22Rv1 (cell line): Measurements from ENCODE around the gene GMPPB.
"Not testable (repeated sequence)": the region's sequence is repeated elsewhere in the genome, so short reads cannot be mapped to it uniquely, and the experiment has no call there.

Experiments
- H3K27ac ChIP-seq: fragments of 450-650 bp; 2 replicates; pipeline ENCODE4 v1.5.1; 2017
- CTCF ChIP-seq: fragments of 450-650 bp; IDR thresholded peaks from 2 replicates; pipeline ENCODE4 v1.5.1; 2017; ENCODE audit warnings: mild to moderate bottlenecking
- ZFX ChIP-seq: fragments of 450-650 bp; IDR thresholded peaks from 2 replicates; pipeline ENCODE4 v1.6.1; 2017; ENCODE audit warnings: antibody characterized with exemption, borderline replicate concordance

GMPPB gene

GRCh38 chr3:49699281-49699979 is 24.3 kb downstream of the GMPPB start:
- TF ChIP-seq CTCF: no peak
- H3K27ac ChIP-seq: no peak overlapping the region

GRCh38 chr3:49695350-49696015 is 28.3 kb downstream of the GMPPB start:
- H3K27ac ChIP-seq: not testable (repeated sequence)

GRCh38 chr3:49694409-49695070 is 29.2 kb downstream of the GMPPB start:
- H3K27ac ChIP-seq: not testable (repeated sequence)

- H3K27ac ChIP-seq: not testable (repeated sequence)
Measured at GRCh38 chr3:49691481-49691880, 32.3 kb downstream of the GMPPB start.

GRCh38 chr3:49690856-49691255 is 32.9 kb downstream of the GMPPB start:
- H3K27ac ChIP-seq: not testable (repeated sequence)

- H3K27ac ChIP-seq: peak overlapping the region; percentile 71
Measured at GRCh38 chr3:49689908-49690624, 33.7 kb downstream of the GMPPB start.

- H3K27ac ChIP-seq: peak within 1 kb of the TSS; percentile 71
- TF ChIP-seq ZFX (no peak), CTCF (no peak)
Measured at GRCh38 chr3:49689046-49689907, 34.5 kb downstream of the GMPPB start, which contains the start of the genes MST1 and RNF123. MST1 (minus strand) TSS chr3:49689474; CDS start chr3:49688691, 783 bp downstream. RNF123 (plus strand) TSS chr3:49689557; CDS start chr3:49691166, 1,609 bp downstream.

- peak overlapping the region; percentile 71 for H3K27ac ChIP-seq
Measured at GRCh38 chr3:49688338-49689045, 35.3 kb downstream of the GMPPB start.

- peak overlapping the region; percentile 71 for H3K27ac ChIP-seq
Measured at GRCh38 chr3:49687424-49687795, 36.3 kb downstream of the GMPPB start.

GRCh38 chr3:49686769-49687423 is 36.9 kb downstream of the GMPPB start:
- peak overlapping the region; percentile 71 for H3K27ac ChIP-seq

- H3K27ac ChIP-seq: peak overlapping the region; percentile 71
Measured at GRCh38 chr3:49686346-49686745, 37.4 kb downstream of the GMPPB start.

- H3K27ac ChIP-seq: peak overlapping the region; percentile 71
Measured at GRCh38 chr3:49685846-49686245, 37.9 kb downstream of the GMPPB start.

- peak overlapping the region; percentile 71; the same call in 1 of the 2 replicates for H3K27ac ChIP-seq
Measured at GRCh38 chr3:49685103-49685502, 38.6 kb downstream of the GMPPB start.

- peak overlapping the region; percentile 15; the same call in 1 of the 2 replicates for H3K27ac ChIP-seq
Measured at GRCh38 chr3:49684453-49684852, 39.3 kb downstream of the GMPPB start.
